ENCODE data around the gene FDPS.

GRCh38 chr1:155329980-155330598 is 21.4 kb downstream of the FDPS start:
- no peak for TF ChIP-seq POLR2A (IDR thresholded peaks at IDR 0.05; ENCODE audit: low read depth, low read length)
- no peak for TF ChIP-seq EZH2 (IDR thresholded peaks at IDR 0.05; ENCODE audit: borderline replicate concordance, low read depth, low read length, severe bottlenecking)
- no peak for TF ChIP-seq MYC (IDR thresholded peaks at IDR 0.05; ENCODE audit: low read depth, low read length)
- no peak for TF ChIP-seq POLR2AphosphoS5 (IDR thresholded peaks at IDR 0.05; ENCODE audit: insufficient read depth, low read depth, low read length)
- TF ChIP-seq CTCF (IDR thresholded peaks at IDR 0.05; ENCODE audit: extremely low read depth in 1 of 2, insufficient read depth in 1 of 2, low read depth in 1 of 2, low read length in 2 of 2), result no peak

All from endothelial cell of umbilical vein (primary cell).